Gastroesophageal sphincter (tissue), 3 donors: Measurements from ENCODE around the gene KCTD17.

ENCODE experiments used
- CTCF ChIP-seq, 4 experiments: fragments of 200-600 bp in 2 of 4; fragments of 450-650 bp in 2 of 4; sonication (generic) in 1 of 4; IDR thresholded peaks; one replicate each; pipeline ENCODE4 v1.5.1; 2017 to 2019; ENCODE audit warnings: antibody characterized with exemption in 4 of 4, mild to moderate bottlenecking in 2 of 4, moderate library complexity in 2 of 4
- EP300 ChIP-seq: sonication (generic); formaldehyde crosslinking; IDR thresholded peaks from one replicate; pipeline ENCODE4 v1.6.1; 2017; ENCODE audit warnings: antibody characterized with exemption, mild to moderate bottlenecking

GRCh38 chr22:37098976-37099591 lies 47.5 kb downstream of the KCTD17 start:
- TF ChIP-seq CTCF (IDR thresholded peaks at IDR 0.05) (no peak), EP300 (no peak)
